SK-N-MC (cell line): ENCODE results near the gene PRDM9.
"Not testable (repeated sequence)": the region's sequence is repeated elsewhere in the genome, so short reads cannot be mapped to it uniquely, and the experiment has no call there.

Source experiments
- DNase-seq: peaks from one replicate; pipeline ENCODE4 v3.0.0-alpha.2; 2011; ENCODE audit warnings: low read depth, low spot score
- H3K27ac ChIP-seq: fragments of 200-600 bp; sonication (generic); 2 replicates; pipeline ENCODE4 v1.5.1; 2016; ENCODE audit warnings: mixed run types
- H3K36me3 ChIP-seq: fragments of 200-600 bp; sonication (generic); 2 replicates; pipeline ENCODE4 v1.6.1; 2017; ENCODE audit warnings: antibody characterized with exemption, low read length, mixed read lengths; ENCODE audit not compliant: insufficient read depth
- H3K4me3 ChIP-seq: fragments of 200-600 bp; sonication (generic); 2 replicates; pipeline ENCODE4 v1.5.1; 2016
- H3K9ac ChIP-seq: fragments of 200-600 bp; sonication (generic); 2 replicates; pipeline ENCODE4 v1.8.0; 2017; ENCODE audit warnings: mixed run types, mixed read lengths; ENCODE audit not compliant: insufficient read length
- H3K9me3 ChIP-seq: fragments of 200-600 bp; sonication (generic); 2 replicates; pipeline ENCODE4 v1.6.1; 2017; ENCODE audit warnings: low read depth, mild to moderate bottlenecking, antibody characterized with exemption, low read length, moderate library complexity, mixed read lengths
- EZH2 ChIP-seq: fragments of 200-600 bp; sonication (generic); IDR thresholded peaks from one replicate; pipeline ENCODE4 v1.6.1; 2017; ENCODE audit warnings: antibody characterized with exemption
- FOXP2 ChIP-seq: optimal IDR thresholded peaks from 2 replicates; pipeline ENCODE3; 2011; ENCODE audit warnings: mild to moderate bottlenecking, moderate library complexity; ENCODE audit not compliant: insufficient read depth; ENCODE audit errors: extremely low read length, control extremely low read depth
- POLR2AphosphoS5 ChIP-seq: IDR thresholded peaks from 2 replicates; pipeline ENCODE4 v1.6.1; 2012; ENCODE audit warnings: mild to moderate bottlenecking, low read depth, low read length, borderline replicate concordance

The PRDM9 gene

DNA sequence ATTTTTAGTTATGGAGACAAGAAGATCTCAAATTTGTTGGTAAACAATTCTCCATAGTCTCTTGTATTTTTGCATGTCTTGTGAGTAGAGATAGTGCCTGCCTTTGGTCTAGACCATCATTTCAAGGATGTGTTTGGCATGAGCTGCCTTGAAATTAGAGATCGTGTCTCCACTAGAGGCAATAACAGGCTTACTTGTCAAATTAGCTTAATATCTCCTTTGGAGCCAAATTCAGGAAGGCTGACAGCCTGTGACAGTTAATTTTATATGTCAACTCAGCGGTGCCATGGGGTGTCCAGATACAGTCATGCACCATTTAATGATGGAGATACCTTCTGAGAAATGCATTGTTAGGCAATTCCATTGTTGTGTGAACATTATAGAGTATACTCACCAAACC, 24.8 kb upstream of the PRDM9 start:
- no peak for DNase-seq
- Histone ChIP-seq H3K27ac (no peak overlapping the region), H3K36me3 (no peaks in the 10 kb centered on the region), H3K9me3 (0 out of 2 replicates have a peak, but pooled peaks cover 2% of the 10 kb centered on the region), H3K4me3 (no peak overlapping the region), H3K9ac (no peak overlapping the region)
- TF ChIP-seq FOXP2 (no peak), EZH2 (no peak), POLR2AphosphoS5 (no peak)

DNA sequence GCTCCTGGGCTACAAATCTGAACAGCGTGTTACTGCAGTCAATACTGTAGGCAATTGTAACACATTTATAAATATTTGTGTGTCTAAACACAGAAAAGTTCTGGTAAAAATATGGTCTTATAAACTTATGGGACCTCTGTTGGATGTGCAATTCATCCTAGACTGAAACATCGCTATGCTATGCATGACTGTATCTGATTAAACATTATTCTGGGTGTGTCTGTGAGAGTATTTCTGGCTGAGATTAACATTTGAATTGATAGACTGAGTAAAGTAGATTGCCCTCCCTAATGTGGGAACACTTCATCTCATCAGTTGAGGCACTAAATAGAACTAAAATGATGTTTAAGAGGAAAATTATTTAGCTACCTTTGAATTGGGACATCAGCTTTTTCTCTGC, 24.3 kb upstream of the PRDM9 start:
- Histone ChIP-seq H3K9ac (no peak overlapping the region), H3K4me3 (no peak overlapping the region), H3K27ac (no peak overlapping the region), H3K9me3 (0 out of 2 replicates have a peak, but pooled peaks cover 4% of the 10 kb centered on the region), H3K36me3 (no peaks in the 10 kb centered on the region)
- DNase-seq = no peak
- TF ChIP-seq POLR2AphosphoS5 = no peak
- TF ChIP-seq EZH2 = no peak
- TF ChIP-seq FOXP2 = no peak

DNA sequence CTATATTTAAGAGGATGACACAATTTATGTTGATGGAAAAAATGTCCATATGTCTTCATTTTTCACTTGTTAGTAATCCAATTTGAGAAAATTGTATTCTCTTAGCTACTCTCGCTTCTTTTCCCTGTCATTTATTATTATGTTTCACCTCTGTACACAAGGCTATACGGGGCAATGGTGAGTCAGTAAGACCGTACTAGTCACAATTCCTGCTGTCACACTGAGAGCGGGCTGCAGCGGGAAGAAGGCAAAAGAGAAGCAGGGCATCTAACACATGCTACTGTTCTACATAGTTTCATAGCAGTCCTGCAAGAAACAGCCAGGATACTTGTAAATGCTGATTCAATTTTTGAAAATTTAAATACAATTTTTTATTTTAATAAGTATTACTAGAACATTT, 23.3 kb upstream of the PRDM9 start:
- TF ChIP-seq FOXP2 (no peak), EZH2 (no peak), POLR2AphosphoS5 (no peak)
- no peak for DNase-seq

DNA sequence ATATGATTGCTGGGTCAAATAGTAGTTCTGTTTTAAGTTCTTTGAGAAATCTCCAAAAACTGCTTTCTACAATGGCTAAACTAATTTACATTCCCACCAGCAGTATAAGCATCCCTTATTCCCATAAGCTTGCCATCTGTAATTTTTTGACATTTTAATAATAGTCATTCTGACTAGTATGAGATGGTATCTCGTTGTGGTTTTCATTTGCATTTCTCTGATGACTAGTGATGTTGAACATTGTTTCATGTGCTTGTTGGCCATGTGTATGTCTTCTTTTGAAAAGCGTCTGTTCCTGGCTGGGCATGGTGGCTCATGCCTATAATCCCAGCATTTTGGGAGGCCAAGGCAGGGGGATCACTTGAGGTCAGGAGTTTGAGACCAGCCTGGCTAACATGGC, 21.2 kb upstream of the PRDM9 start:
- not testable (repeated sequence) for H3K36me3 ChIP-seq, H3K27ac ChIP-seq, H3K9me3 ChIP-seq, DNase-seq, H3K4me3 ChIP-seq, H3K9ac ChIP-seq

More for the DNA sequence above, 23.3 kb upstream of the PRDM9 start:
- Histone ChIP-seq H3K27ac (no peak overlapping the region), H3K9me3 (0 out of 2 replicates have a peak, but pooled peaks cover 4% of the 10 kb centered on the region), H3K4me3 (no peak overlapping the region), H3K36me3 (no peaks in the 10 kb centered on the region), H3K9ac (no peak overlapping the region)

DNA sequence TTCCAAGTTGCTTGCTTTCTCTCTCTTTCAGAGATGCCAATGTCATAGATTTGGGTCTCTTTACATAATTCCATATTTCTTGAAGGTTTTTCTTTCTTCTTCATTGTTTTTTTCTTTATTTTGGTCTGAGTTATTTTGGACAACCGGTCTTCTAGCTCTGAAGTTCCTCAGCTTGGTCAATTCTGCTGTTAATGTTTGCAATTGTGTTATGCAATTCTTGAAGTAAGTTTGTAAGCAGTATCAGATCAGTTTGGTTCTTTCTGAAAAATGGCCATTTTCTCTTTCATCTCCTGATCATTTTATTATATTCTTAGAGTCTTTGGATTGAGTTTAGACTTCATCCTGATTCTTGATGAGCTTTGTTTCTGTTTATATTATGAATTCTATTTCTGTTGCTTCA, 16.4 kb upstream of the PRDM9 start:
- Histone ChIP-seq H3K36me3 (no peaks in the 10 kb centered on the region), H3K27ac (no peak overlapping the region), H3K9me3 (0 out of 2 replicates have a peak, but pooled peaks cover 4% of the 10 kb centered on the region), H3K4me3 (no peak overlapping the region), H3K9ac (no peak overlapping the region)
- TF ChIP-seq POLR2AphosphoS5 (no peak), FOXP2 (no peak), EZH2 (no peak)
- DNase-seq = no peak

DNA sequence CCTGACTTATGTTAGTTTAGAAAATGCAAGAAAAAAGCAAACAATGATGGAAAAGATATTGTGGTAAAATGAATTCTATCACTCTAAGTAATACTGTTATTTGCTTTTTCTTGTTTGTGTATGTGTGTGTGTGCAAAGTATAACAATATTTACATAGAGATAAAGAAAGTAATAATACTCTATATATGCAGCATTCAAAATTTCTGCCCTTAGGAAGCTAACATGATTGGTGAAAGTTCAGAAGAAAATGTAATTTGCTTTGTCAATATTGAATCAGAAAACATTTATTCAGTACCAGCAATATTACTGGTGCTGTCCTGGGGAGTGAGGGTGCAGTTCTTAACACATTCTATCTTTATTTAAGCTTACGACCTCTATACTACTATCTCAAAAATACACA, 12.9 kb upstream of the PRDM9 start:
- Histone ChIP-seq H3K36me3 (no peaks in the 10 kb centered on the region), H3K27ac (no peak overlapping the region), H3K9ac (peak overlapping the region; percentile 18), H3K9me3 (no peaks in the 10 kb centered on the region), H3K4me3 (no peak overlapping the region)
- no peak for DNase-seq
- TF ChIP-seq POLR2AphosphoS5 (no peak), FOXP2 (no peak), EZH2 (no peak)

DNA sequence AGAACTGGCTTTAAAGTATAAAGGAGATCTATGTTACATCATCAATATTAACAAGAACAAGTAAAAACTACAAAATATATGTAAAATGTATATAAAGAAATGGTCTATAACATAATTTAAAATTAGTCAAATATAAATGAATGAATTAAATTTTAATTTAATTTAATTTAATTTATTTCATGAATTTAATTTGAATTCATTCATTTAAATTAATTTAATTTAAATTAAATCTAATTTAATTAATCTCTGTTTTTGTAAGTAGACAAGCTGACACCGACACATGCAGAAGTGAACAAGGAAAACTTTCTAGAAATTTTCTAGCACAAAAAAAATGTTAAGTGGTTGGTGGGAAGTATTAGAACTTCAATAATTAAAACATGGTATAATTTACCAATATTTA, 10.8 kb upstream of the PRDM9 start:
- DNase-seq = no peak
- TF ChIP-seq FOXP2 (no peak), EZH2 (no peak), POLR2AphosphoS5 (no peak)

DNA sequence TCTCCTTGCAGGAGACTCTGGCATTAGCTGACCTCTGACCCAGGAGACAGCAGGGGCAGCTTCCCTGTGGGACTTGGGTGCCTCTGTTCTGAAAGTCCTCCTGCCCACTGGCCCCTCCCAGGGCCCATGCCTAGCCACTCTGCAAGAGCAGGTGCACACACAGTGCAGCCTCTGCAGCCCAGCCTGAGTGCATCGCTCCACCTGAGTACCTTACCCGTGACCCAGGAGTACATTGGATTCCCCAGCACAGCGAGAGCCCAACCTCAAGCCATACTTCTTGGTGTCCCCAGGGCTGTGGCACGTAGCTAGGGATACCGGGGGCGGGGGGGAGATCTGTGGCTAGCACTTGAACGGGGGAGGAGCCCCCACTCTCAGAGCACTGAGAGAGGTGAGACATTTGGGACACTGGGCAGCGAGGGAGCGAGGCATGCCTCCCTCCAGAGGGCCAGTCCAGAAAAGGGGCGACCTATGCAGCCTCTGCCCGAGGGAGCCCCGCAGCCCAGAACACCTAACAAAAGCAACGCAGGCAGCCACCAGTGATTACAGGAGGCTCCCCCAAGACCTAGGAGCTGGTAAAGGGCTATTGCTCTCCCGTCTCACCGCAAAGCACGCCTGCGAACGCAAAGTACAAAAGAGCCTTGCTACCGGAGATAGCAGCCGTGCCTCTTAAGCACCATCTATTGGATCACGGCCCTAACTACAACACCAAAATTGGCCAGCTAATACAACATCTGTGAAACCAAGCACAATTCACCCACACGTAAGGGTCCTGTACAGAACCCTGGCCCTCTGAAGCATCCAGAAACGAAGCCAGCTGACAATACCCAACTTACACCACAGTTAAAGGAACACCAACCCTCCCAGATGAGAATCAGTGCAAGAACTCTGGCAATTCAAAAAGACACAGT, 826 bp upstream of the PRDM9 start:
- Histone ChIP-seq H3K9me3 (no peaks in the 10 kb centered on the region), H3K36me3 (no peaks in the 10 kb centered on the region), H3K9ac (no peak overlapping the region), H3K4me3 (no peak overlapping the region), H3K27ac (no peak overlapping the region)
- TF ChIP-seq POLR2AphosphoS5 (no peak), EZH2 (no peak)
- DNase-seq = no peak

More for the DNA sequence above, 10.8 kb upstream of the PRDM9 start:
- Histone ChIP-seq H3K9me3 (no peaks in the 10 kb centered on the region), H3K27ac (no peak overlapping the region), H3K4me3 (no peak overlapping the region), H3K9ac (no peak overlapping the region), H3K36me3 (no peaks in the 10 kb centered on the region)

DNA sequence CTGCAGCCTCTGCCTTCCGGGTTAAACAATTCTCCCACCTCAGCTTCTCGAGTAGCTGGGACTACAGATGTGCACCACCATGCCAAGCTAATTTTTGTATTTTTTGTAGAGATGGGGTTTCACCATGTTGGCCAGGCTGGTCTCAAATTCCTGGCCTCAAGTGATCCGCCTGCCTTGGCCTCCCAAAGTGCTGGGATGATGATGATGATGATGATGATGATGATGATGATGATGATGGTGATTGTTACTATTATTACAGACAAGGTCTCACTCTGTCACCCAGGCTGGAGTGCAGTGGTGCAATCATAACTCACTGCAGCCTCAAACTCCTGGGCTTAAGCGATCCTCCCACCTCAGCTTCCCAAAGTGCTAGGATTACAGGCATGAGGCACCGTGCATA, 3.0 kb downstream of the PRDM9 start:
- DNase-seq, H3K36me3 ChIP-seq, H3K9me3 ChIP-seq, H3K4me3 ChIP-seq, H3K27ac ChIP-seq, H3K9ac ChIP-seq: not testable (repeated sequence)
